CD4-positive, alpha-beta T cell treated with Interleukin-15 for 1 hour (primary cell): ENCODE measurements around the gene CENPP.
"Not testable (repeated sequence)": the region's sequence is repeated elsewhere in the genome, so short reads cannot be mapped to it uniquely, and the experiment has no call there.

Source experiments
- DNase-seq: peaks from one replicate; pipeline ENCODE4 v3.0.0-alpha.2; 2020

Gene CENPP

GRCh38 chr9:92384375-92384774, 58.6 kb downstream of the CENPP start:
- DNase-seq = no peak

GRCh38 chr9:92385001-92385400, 59.2 kb downstream of the CENPP start:
- DNase-seq = no peak

- DNase-seq = no peak
These were observed 59.7 kb downstream of the CENPP start for GRCh38 chr9:92385477-92385876.

- no peak for DNase-seq
These were observed 60.2 kb downstream of the CENPP start for GRCh38 chr9:92385953-92386352.

GRCh38 chr9:92392690-92393089, 66.9 kb downstream of the CENPP start:
- DNase-seq = no peak

GRCh38 chr9:92393686-92394085, 67.9 kb downstream of the CENPP start:
- no peak for DNase-seq

GRCh38 chr9:92395617-92396016, 69.9 kb downstream of the CENPP start:
- DNase-seq = no peak

- DNase-seq = no peak
These were observed 72.1 kb downstream of the CENPP start for GRCh38 chr9:92397853-92398252.

GRCh38 chr9:92402360-92402759, 76.6 kb downstream of the CENPP start:
- no peak for DNase-seq

- no peak for DNase-seq
These were observed 77.3 kb downstream of the CENPP start for GRCh38 chr9:92402826-92403745.

- no peak for DNase-seq
These were observed 78.5 kb downstream of the CENPP start, which contains the start of gene OGN for GRCh38 chr9:92404042-92404836. OGN (minus strand) TSS chr9:92404578; CDS start chr9:92403407, 1,171 bp downstream.

GRCh38 chr9:92405818-92406217, 80.1 kb downstream of the CENPP start:
- no peak for DNase-seq

GRCh38 chr9:92406477-92406876, 80.7 kb downstream of the CENPP start:
- DNase-seq = peak; percentile 58

GRCh38 chr9:92407818-92408217, 82.1 kb downstream of the CENPP start:
- no peak for DNase-seq

- no peak for DNase-seq
These were observed 83.2 kb downstream of the CENPP start for GRCh38 chr9:92408747-92409478.

- DNase-seq = not testable (repeated sequence)
These were observed 85.4 kb downstream of the CENPP start for GRCh38 chr9:92411157-92411556.

- no peak for DNase-seq
These were observed 88.8 kb downstream of the CENPP start for GRCh38 chr9:92414566-92414965.

- DNase-seq = no peak
These were observed 97.0 kb downstream of the CENPP start for GRCh38 chr9:92422611-92423338.

GRCh38 chr9:92423612-92424011, 97.9 kb downstream of the CENPP start:
- DNase-seq = no peak

GRCh38 chr9:92424340-92424739, 98.6 kb downstream of the CENPP start, which contains the start of gene OMD:
OMD (minus strand) TSS chr9:92424471; CDS start chr9:92417558, 6,913 bp downstream.
- DNase-seq = no peak

- no peak for DNase-seq
These were observed 99.7 kb downstream of the CENPP start for GRCh38 chr9:92425474-92425873.

- no peak for DNase-seq
These were observed 100.9 kb downstream of the CENPP start for GRCh38 chr9:92426501-92427145.
